Muscle of arm (tissue), 12 donors: ENCODE results near the gene EIF4A3. TPM values are rescaled to one million over a fixed set of nuclear protein-coding genes. Genes with fewer than 3 reads are reported as not detected.

Experiments used
- polyA plus RNA-seq, 12 donors: library from polyadenylated mRNA; unstranded; fragments of 120-200 nt; gene quantifications; one replicate each; pipeline ENCODE4 v1.2.1, GENCODE V29; 2013; ENCODE audit not compliant: insufficient read length in 12 of 12

Gene EIF4A3
- polyA plus RNA-seq, 12 donors, result 52.8 to 87.0 (median 64.8) TPM; not detected in 1

Other genes with a start within 250 kb of the EIF4A3 start
- gene TBC1D16, start 111.3 kb downstream of the EIF4A3 start, polyA plus RNA-seq, result 10 to 100 TPM in 11 of 12 donors, not detected in 1; 24.9 to 35.8 (median 27.8) TPM
- 1 to 10 TPM in 11 of 12 donors, not detected in 1; 3.2 to 9.8 (median 5.0) TPM for gene CCDC40, start 110.5 kb downstream of the EIF4A3 start, polyA plus RNA-seq
- 10 to 100 TPM in 11 of 12 donors, not detected in 1; 17.8 to 38.2 (median 27.4) TPM for gene GAA, start 45.5 kb downstream of the EIF4A3 start, polyA plus RNA-seq
- gene CARD14, start 22.9 kb upstream of the EIF4A3 start, polyA plus RNA-seq, result 1 to 10 TPM in 4 of 12 donors, under 1 TPM in 6, not detected in 2; 0.31 to 4.5 (median 0.88) TPM
- 10 to 100 TPM in 11 of 12 donors, not detected in 1; 16.9 to 36.6 (median 19.9) TPM for gene SGSH, start 73.2 kb upstream of the EIF4A3 start, polyA plus RNA-seq
- 10 to 100 TPM in 3 of 12 donors, 1 to 10 TPM in 8, not detected in 1; 6.3 to 16.7 (median 8.8) TPM for gene SLC26A11, start 73.3 kb upstream of the EIF4A3 start, polyA plus RNA-seq
- gene RNF213, start 113.7 kb upstream of the EIF4A3 start, polyA plus RNA-seq, result 10 to 100 TPM in 11 of 12 donors, not detected in 1; 27.9 to 64.9 (median 35.8) TPM